Measurements from ENCODE around the gene SCLY. TPM values are rescaled to one million over a fixed set of nuclear protein-coding genes. Genes with fewer than 3 reads are reported as not detected.

The SCLY gene
- total RNA-seq, 1 donor from 2014 or later, result 21.5 TPM

DNA sequence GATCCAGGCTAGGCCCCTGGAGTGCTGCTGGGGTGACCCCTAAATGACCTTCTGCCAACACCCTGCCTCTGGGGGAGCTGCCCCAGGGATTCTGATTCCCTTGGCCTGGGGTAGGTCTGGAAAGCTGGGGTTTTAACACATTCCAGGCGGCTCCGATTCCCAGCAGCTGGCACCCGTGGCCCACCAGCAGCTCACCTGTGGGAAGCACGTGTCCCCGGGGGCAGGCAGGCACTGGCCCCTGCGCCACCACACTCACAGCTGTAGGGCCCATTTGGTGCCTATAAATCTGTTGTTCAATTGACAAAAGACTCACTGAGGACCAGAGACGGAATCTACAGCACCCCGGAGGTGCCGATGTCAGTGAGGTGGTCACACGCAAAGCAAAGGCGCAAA, 73.6 kb downstream of the SCLY start:
- H3K27ac Mint-ChIP-seq, result no peak overlapping the region
- no peak for DNase-seq (ENCODE audit: low spot score in 2 of 2, unreplicated experiment in 2 of 2)
- H3K4me1 Mint-ChIP-seq, result no peaks in the 10 kb centered on the region
- TF ChIP-seq, protein P1, sequence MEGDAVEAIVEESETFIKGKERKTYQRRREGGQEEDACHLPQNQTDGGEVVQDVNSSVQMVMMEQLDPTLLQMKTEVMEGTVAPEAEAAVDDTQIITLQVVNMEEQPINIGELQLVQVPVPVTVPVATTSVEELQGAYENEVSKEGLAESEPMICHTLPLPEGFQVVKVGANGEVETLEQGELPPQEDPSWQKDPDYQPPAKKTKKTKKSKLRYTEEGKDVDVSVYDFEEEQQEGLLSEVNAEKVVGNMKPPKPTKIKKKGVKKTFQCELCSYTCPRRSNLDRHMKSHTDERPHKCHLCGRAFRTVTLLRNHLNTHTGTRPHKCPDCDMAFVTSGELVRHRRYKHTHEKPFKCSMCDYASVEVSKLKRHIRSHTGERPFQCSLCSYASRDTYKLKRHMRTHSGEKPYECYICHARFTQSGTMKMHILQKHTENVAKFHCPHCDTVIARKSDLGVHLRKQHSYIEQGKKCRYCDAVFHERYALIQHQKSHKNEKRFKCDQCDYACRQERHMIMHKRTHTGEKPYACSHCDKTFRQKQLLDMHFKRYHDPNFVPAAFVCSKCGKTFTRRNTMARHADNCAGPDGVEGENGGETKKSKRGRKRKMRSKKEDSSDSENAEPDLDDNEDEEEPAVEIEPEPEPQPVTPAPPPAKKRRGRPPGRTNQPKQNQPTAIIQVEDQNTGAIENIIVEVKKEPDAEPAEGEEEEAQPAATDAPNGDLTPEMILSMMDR (IDR thresholded peaks at IDR 0.05; ENCODE audit: unreplicated experiment), result no peak
- no peak overlapping the region for H3K4me3 Mint-ChIP-seq
- H3K27me3 Mint-ChIP-seq (ENCODE audit: low read depth), result no peaks in the 10 kb centered on the region
- no peaks in the 10 kb centered on the region for H3K9me3 Mint-ChIP-seq
- H3K36me3 Mint-ChIP-seq, result no peaks in the 10 kb centered on the region

DNA sequence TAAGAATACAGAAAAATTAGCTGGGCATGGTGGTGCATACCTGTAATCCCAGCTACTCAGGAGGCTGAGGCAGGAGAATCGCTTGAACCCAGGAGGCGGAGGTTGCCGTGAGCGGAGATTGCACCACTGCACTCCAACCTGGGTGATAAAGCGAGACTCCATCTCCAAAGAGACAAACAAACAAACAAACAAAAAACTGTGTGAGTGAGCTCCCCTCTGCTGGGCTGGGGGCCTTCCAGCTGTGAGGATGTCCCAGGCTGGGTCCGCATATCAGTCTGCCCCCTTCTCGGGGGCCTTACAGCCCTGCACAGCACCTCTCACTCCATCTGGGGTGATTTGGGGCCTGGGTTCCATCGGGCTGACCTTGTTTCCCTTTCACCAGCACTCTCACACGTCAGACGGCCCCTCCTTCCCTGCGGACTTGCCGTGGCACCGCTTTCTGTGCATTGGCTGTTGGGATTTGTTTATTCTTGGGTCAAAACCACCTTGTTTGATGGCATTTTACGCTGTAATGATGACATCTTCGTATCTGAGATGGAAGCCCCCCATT, 74.9 kb downstream of the SCLY start:
- H3K9me3 Mint-ChIP-seq, result no peaks in the 10 kb centered on the region
- TF ChIP-seq, protein P1 (IDR thresholded peaks at IDR 0.05; ENCODE audit: unreplicated experiment), result no peak
- no peaks in the 10 kb centered on the region for H3K36me3 Mint-ChIP-seq
- no peak for DNase-seq (ENCODE audit: low spot score in 2 of 2, unreplicated experiment in 2 of 2)
- no peaks in the 10 kb centered on the region for H3K27me3 Mint-ChIP-seq (ENCODE audit: low read depth)
- no peak overlapping the region for H3K27ac Mint-ChIP-seq
- H3K4me3 Mint-ChIP-seq, result no peak overlapping the region
- H3K4me1 Mint-ChIP-seq, result no peaks in the 10 kb centered on the region

DNA sequence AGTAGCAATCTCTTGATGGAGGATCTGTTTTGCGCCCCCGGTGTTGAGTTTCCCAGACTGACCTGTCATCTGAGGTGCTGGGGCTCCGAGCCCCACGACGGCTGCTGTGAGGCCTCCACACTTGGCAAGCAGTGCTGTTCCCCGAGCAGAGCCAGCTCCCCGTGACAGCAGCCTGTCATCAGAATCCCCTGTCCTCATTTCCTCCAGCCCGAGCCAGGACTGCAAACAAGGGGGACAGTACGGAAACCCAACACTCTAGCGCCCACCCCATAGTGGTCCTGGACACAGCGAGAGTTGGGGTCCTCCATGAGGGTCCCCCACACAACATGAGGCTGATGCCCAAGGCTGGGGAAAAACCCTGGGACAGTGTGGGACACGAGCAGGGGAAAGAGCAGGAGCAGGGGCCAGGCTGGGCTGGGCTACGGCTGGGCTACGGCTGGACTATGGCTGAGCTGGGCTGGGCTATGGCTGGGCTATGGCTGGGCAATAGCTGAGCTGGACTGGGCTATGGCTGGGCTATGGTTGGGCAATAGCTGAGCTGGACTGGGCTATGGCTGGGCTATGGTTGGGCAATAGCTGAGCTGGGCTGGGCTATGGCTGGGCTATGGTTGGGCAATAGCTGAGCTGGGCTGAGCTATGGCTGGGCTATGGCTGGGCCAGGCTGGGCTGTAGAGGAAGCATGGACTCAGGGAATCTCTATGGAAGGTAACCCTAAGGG, 76.2 kb downstream of the SCLY start:
- H3K36me3 Mint-ChIP-seq, result no peaks in the 10 kb centered on the region

DNA sequence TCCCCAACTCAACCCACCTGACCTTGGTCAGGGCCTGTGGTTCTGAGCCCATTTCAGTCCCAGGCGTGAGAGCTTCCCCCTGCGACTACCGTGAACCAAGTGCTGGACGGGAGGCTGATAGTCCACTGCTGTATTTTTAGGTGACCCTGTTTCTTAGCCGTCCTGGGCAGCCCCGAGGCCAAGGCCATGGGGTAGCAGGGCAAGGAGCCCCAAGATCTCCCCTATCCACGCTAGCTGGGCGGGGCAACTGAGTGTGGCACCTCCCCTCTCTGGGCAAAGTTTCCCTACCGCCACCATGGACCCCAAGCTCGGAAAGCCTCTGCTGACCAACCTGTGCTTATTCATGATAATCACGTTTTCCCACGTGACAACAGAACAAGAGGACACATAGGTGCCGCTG, 77.1 kb downstream of the SCLY start:
- no peak overlapping the region for H3K27ac Mint-ChIP-seq
- peaks cover 14% of the 10 kb centered on the region for H3K4me1 Mint-ChIP-seq
- no peak for DNase-seq (ENCODE audit: low spot score in 2 of 2, unreplicated experiment in 2 of 2)
- no peaks in the 10 kb centered on the region for H3K36me3 Mint-ChIP-seq
- H3K4me3 Mint-ChIP-seq, result no peak overlapping the region
- no peaks in the 10 kb centered on the region for H3K9me3 Mint-ChIP-seq
- TF ChIP-seq, protein P1 (IDR thresholded peaks at IDR 0.05; ENCODE audit: unreplicated experiment), result no peak
- no peaks in the 10 kb centered on the region for H3K27me3 Mint-ChIP-seq (ENCODE audit: low read depth)

More for the DNA sequence above, 76.2 kb downstream of the SCLY start:
- no peak overlapping the region for H3K27ac Mint-ChIP-seq
- no peaks in the 10 kb centered on the region for H3K27me3 Mint-ChIP-seq (ENCODE audit: low read depth)
- no peaks in the 10 kb centered on the region for H3K9me3 Mint-ChIP-seq
- no peak for DNase-seq (ENCODE audit: low spot score in 2 of 2, unreplicated experiment in 2 of 2)
- TF ChIP-seq, protein P1 (IDR thresholded peaks at IDR 0.05; ENCODE audit: unreplicated experiment), result no peak
- no peak overlapping the region for H3K4me3 Mint-ChIP-seq
- peaks cover 8% of the 10 kb centered on the region for H3K4me1 Mint-ChIP-seq

DNA sequence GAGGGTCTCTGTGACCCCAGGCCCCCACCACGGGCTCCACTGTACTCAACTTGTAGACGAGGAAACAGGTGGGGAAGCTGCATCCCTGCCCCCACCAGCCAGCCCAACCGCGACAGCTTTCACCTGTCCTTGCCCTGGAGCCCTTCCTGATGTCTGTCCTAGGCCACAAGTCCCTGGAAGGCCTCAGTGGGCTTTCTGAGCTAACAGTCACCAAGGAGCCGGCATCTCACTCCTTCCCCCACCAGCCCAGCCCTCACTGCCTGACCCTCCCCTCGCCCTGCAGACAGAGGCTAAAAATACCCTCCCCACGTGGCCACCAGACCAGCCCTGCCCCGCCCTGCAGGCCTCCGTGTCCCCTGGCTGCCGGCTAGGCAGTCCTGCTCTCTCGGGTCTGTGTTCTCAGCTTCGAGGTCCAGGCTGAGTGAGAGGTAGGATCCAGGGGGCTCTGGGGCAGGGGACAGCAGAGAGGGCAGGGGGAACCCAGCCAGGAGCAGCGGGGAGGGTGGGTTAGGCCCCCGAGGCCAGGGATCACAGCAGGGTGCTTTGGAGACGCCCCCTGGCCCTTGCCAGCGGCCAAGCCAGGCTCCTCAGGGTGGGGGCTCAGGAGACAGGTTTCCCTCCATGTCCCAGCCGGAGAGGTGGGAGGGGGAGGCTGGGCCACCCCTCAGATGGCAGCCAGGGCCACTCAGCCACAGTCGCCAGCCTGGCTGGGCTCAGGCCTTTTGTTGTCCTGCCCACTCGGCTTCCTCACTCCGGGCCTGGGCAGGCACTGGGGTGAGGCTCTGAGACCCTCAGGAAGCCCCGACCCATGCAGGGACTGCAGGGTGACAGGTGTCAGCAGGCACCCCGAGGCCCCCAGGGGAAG, 77.8 kb downstream of the SCLY start, which contains the start of gene KLHL30:
KLHL30 (plus strand) TSS at position 338 of the 865 bp plus-strand sequence. CDS start 2,087 bp downstream, outside the sequence.
- no peak for DNase-seq (ENCODE audit: low spot score in 2 of 2, unreplicated experiment in 2 of 2)
- no peak within 1 kb of the TSS for H3K4me3 Mint-ChIP-seq
- H3K27me3 Mint-ChIP-seq (ENCODE audit: low read depth), result no peaks in the 10 kb centered on the region
- peaks cover 14% of the 10 kb centered on the region for H3K4me1 Mint-ChIP-seq
- H3K36me3 Mint-ChIP-seq, result no peaks in the 10 kb centered on the region
- TF ChIP-seq, protein P1 (IDR thresholded peaks at IDR 0.05; ENCODE audit: unreplicated experiment), result no peak
- no peaks in the 10 kb centered on the region for H3K9me3 Mint-ChIP-seq
- H3K27ac Mint-ChIP-seq, result no peak within 1 kb of the TSS

Data from mesothelial cell of epicardium (in vitro differentiated cells).